ENCODE results near the gene CFAP54.
"Not testable (repeated sequence)": the region's sequence is repeated elsewhere in the genome, so short reads cannot be mapped to it uniquely, and the experiment has no call there.

Gene CFAP54

GRCh38 chr12:96489392-96490056 is at the start of gene CFAP54:
CFAP54 (plus strand) TSS chr12:96489577; CDS start chr12:96489610, 33 bp downstream.
- peak; percentile 94 to 97 (median 97) for DNase-seq

GRCh38 chr12:96441816-96442215 is 47.6 kb upstream of the CFAP54 start:
- no peak for DNase-seq

GRCh38 chr12:96442906-96443305 is 46.5 kb upstream of the CFAP54 start:
- no peak for DNase-seq

GRCh38 chr12:96444399-96444798 is 45.0 kb upstream of the CFAP54 start:
- no peak for DNase-seq

GRCh38 chr12:96445691-96446583 is 43.4 kb upstream of the CFAP54 start:
- peak; percentile 34 to 68 (median 63) for DNase-seq

- no peak for DNase-seq
Observed at GRCh38 chr12:96447256-96447655, 42.1 kb upstream of the CFAP54 start.

- DNase-seq: no peak
Observed at GRCh38 chr12:96448300-96448699, 41.1 kb upstream of the CFAP54 start.

GRCh38 chr12:96452261-96452922 is 37.0 kb upstream of the CFAP54 start:
- no peak for DNase-seq

- no peak for DNase-seq
Observed at GRCh38 chr12:96454396-96454795, 35.0 kb upstream of the CFAP54 start.

GRCh38 chr12:96456265-96456974 is 33.0 kb upstream of the CFAP54 start:
- peak; percentile 23 to 58 (median 46) for DNase-seq

GRCh38 chr12:96457191-96457930 is 32.0 kb upstream of the CFAP54 start:
- no peak for DNase-seq

- not testable (repeated sequence) for DNase-seq
Observed at GRCh38 chr12:96459281-96459680, 30.1 kb upstream of the CFAP54 start.

- no peak for DNase-seq
Observed at GRCh38 chr12:96462571-96463280, 26.7 kb upstream of the CFAP54 start.

- no peak for DNase-seq
Observed at GRCh38 chr12:96465896-96466295, 23.5 kb upstream of the CFAP54 start.

GRCh38 chr12:96466939-96467751 is 22.2 kb upstream of the CFAP54 start:
- DNase-seq: no peak

- no peak for DNase-seq
Observed at GRCh38 chr12:96471368-96472050, 17.9 kb upstream of the CFAP54 start.

- no peak for DNase-seq
Observed at GRCh38 chr12:96472384-96472783, 17.0 kb upstream of the CFAP54 start.

GRCh38 chr12:96473394-96474093 is 15.8 kb upstream of the CFAP54 start:
- DNase-seq: no peak

GRCh38 chr12:96474206-96474605 is 15.2 kb upstream of the CFAP54 start:
- DNase-seq: no peak
